Measurements from ENCODE around the gene DNAH12. TPM values are rescaled to one million over a fixed set of nuclear protein-coding genes. Genes with fewer than 3 reads are reported as not detected.

The DNAH12 gene
- total RNA-seq, 2 experiments from 2014 or later, result 0.21 TPM; not detected in 1

GRCh38 chr3:57256844-57257243 lies 287.3 kb downstream of the DNAH12 start:
- no peaks in the 10 kb centered on the region for H3K9me2 ChIP-seq (ENCODE audit: insufficient read depth, low read length)
- intact Hi-C loops (cut with micrococcal nuclease; ENCODE audit: unreplicated experiment), result no loop called here

GRCh38 chr3:57252404-57252803 lies 291.7 kb downstream of the DNAH12 start:
- no peak for TF ChIP-seq EZH2phosphoT487 (IDR thresholded peaks at IDR 0.05; ENCODE audit: borderline replicate concordance, low read depth, low read length)
- DNase-seq (ENCODE audit: low spot score), result no peak
- H3K27ac ChIP-seq (ENCODE audit: low read depth, low read length, poor library complexity, severe bottlenecking), result no peak overlapping the region
- H2AFZ ChIP-seq (ENCODE audit: low read length), result no peak overlapping the region
- H3K4me3 ChIP-seq (ENCODE audit: low read depth, low read length, poor library complexity, severe bottlenecking), result no peak overlapping the region
- CTCF ChIA-PET (ENCODE audit: unreplicated experiment), result no interaction called here
- no peaks in the 10 kb centered on the region for H3K4me1 ChIP-seq (ENCODE audit: insufficient read depth, low read length, poor library complexity, severe bottlenecking)
- BruUV-seq (replicated peaks), result no TSS peak
- H3K79me2 ChIP-seq (ENCODE audit: insufficient read depth, low read depth, low read length), result no peaks in the 10 kb centered on the region
- POLR2A ChIA-PET, result no interaction called here
- peaks cover 74% of the 10 kb centered on the region for H3K36me3 ChIP-seq (ENCODE audit: insufficient read depth, low read length)
- H3K9me3 ChIP-seq (ENCODE audit: low read length), result no peaks in the 10 kb centered on the region
- H4K20me1 ChIP-seq (ENCODE audit: insufficient read depth, low read length), result no peaks in the 10 kb centered on the region
- H3K4me2 ChIP-seq (ENCODE audit: low read length), result no peak overlapping the region
- intact Hi-C loops (cut with micrococcal nuclease; ENCODE audit: unreplicated experiment), result no loop called here
- H3K9me2 ChIP-seq (ENCODE audit: insufficient read depth, low read length), result no peaks in the 10 kb centered on the region

More at GRCh38 chr3:57256844-57257243, 287.3 kb downstream of the DNAH12 start:
- no TSS peak for BruUV-seq (replicated peaks)
- H3K4me2 ChIP-seq (ENCODE audit: low read length), result no peak overlapping the region
- no peaks in the 10 kb centered on the region for H3K9me3 ChIP-seq (ENCODE audit: low read length)
- no peak overlapping the region for H3K27ac ChIP-seq (ENCODE audit: low read depth, low read length, poor library complexity, severe bottlenecking)
- DNase-seq (ENCODE audit: low spot score), result no peak
- ChIA-PET CTCF (ENCODE audit: unreplicated experiment) (no interaction called here), POLR2A (interaction anchor here (1.0 kb wide), 1 partner anchor 15 kb away, joined by 3 read pairs; no protein-coding TSS in a partner anchor)
- H3K4me1 ChIP-seq (ENCODE audit: insufficient read depth, low read length, poor library complexity, severe bottlenecking), result no peaks in the 10 kb centered on the region
- H4K20me1 ChIP-seq (ENCODE audit: insufficient read depth, low read length), result no peaks in the 10 kb centered on the region
- TF ChIP-seq, protein P1, sequence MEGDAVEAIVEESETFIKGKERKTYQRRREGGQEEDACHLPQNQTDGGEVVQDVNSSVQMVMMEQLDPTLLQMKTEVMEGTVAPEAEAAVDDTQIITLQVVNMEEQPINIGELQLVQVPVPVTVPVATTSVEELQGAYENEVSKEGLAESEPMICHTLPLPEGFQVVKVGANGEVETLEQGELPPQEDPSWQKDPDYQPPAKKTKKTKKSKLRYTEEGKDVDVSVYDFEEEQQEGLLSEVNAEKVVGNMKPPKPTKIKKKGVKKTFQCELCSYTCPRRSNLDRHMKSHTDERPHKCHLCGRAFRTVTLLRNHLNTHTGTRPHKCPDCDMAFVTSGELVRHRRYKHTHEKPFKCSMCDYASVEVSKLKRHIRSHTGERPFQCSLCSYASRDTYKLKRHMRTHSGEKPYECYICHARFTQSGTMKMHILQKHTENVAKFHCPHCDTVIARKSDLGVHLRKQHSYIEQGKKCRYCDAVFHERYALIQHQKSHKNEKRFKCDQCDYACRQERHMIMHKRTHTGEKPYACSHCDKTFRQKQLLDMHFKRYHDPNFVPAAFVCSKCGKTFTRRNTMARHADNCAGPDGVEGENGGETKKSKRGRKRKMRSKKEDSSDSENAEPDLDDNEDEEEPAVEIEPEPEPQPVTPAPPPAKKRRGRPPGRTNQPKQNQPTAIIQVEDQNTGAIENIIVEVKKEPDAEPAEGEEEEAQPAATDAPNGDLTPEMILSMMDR (conservative IDR thresholded peaks at IDR 0.05; ENCODE audit: low read length), result no peak
- no peak for TF ChIP-seq EZH2phosphoT487 (IDR thresholded peaks at IDR 0.05; ENCODE audit: borderline replicate concordance, low read depth, low read length)
- no peak overlapping the region for H3K4me3 ChIP-seq (ENCODE audit: low read depth, low read length, poor library complexity, severe bottlenecking)
- peaks cover 84% of the 10 kb centered on the region for H3K36me3 ChIP-seq (ENCODE audit: insufficient read depth, low read length)
- no peaks in the 10 kb centered on the region for H3K79me2 ChIP-seq (ENCODE audit: insufficient read depth, low read depth, low read length)
- H2AFZ ChIP-seq (ENCODE audit: low read length), result no peak overlapping the region

GRCh38 chr3:57244946-57245345 lies 299.2 kb downstream of the DNAH12 start:
- CTCF ChIA-PET (ENCODE audit: unreplicated experiment), result no interaction called here
- POLR2A ChIA-PET, result no interaction called here
- no peaks in the 10 kb centered on the region for H3K79me2 ChIP-seq (ENCODE audit: insufficient read depth, low read depth, low read length)
- TF ChIP-seq EZH2phosphoT487 (IDR thresholded peaks at IDR 0.05; ENCODE audit: borderline replicate concordance, low read depth, low read length), result no peak
- TF ChIP-seq, protein P1 (conservative IDR thresholded peaks at IDR 0.05; ENCODE audit: low read length), result no peak
- intact Hi-C loops (cut with micrococcal nuclease; ENCODE audit: unreplicated experiment), result no loop called here
- no peak overlapping the region for H2AFZ ChIP-seq (ENCODE audit: low read length)
- no peak for DNase-seq (ENCODE audit: low spot score)
- no peak overlapping the region for H3K4me2 ChIP-seq (ENCODE audit: low read length)
- H3K4me1 ChIP-seq (ENCODE audit: insufficient read depth, low read length, poor library complexity, severe bottlenecking), result no peaks in the 10 kb centered on the region
- no TSS peak for BruUV-seq (replicated peaks)
- no peak overlapping the region for H3K27ac ChIP-seq (ENCODE audit: low read depth, low read length, poor library complexity, severe bottlenecking)
- no peaks in the 10 kb centered on the region for H3K9me3 ChIP-seq (ENCODE audit: low read length)
- no peaks in the 10 kb centered on the region for H4K20me1 ChIP-seq (ENCODE audit: insufficient read depth, low read length)
- no peak overlapping the region for H3K4me3 ChIP-seq (ENCODE audit: low read depth, low read length, poor library complexity, severe bottlenecking)
- no peaks in the 10 kb centered on the region for H3K9me2 ChIP-seq (ENCODE audit: insufficient read depth, low read length)
- peaks cover 96% of the 10 kb centered on the region for H3K36me3 ChIP-seq (ENCODE audit: insufficient read depth, low read length)

Small RNA genes within 50 kb of the gene (small RNA-seq; reads per million reads assigned to genes)
- gene RF00019 (not detected), gene RNU6-108P (not detected), gene RNU6-1181P (not detected), gene RNU6-483P (not detected)

Other genes with a start within 250 kb of the DNAH12 start
- 15.2 and 19.3 TPM in 2 replicates for gene PDE12, start 11.9 kb upstream of the DNAH12 start, total RNA-seq (2014; rRNA removed; shearing (Covaris generic))
- gene PDE12, start 11.9 kb upstream of the DNAH12 start, total RNA-seq (2022), result 25.6 and 29.7 TPM in 2 replicates
- 26.6 and 34.9 TPM in 2 replicates for gene ARF4, start 53.0 kb upstream of the DNAH12 start, total RNA-seq (2014; rRNA removed; shearing (Covaris generic))
- gene ARF4, start 53.0 kb upstream of the DNAH12 start, total RNA-seq (2022), result 51.9 and 58.0 TPM in 2 replicates
- 15.9 and 25.5 TPM in 2 replicates for gene DENND6A, start 148.7 kb upstream of the DNAH12 start, total RNA-seq (2014; rRNA removed; shearing (Covaris generic))
- 30.0 and 34.6 TPM in 2 replicates for gene DENND6A, start 148.7 kb upstream of the DNAH12 start, total RNA-seq (2022)
- 39.1 and 41.6 TPM in 2 replicates for gene SLMAP, start 212.0 kb upstream of the DNAH12 start, total RNA-seq (2014; rRNA removed; shearing (Covaris generic))
- gene SLMAP, start 212.0 kb upstream of the DNAH12 start, total RNA-seq (2022), result 68.4 and 71.3 TPM in 2 replicates

Measured in OCI-LY7 (cell line).